Mesendoderm (in vitro differentiated cells): ENCODE results near the gene UMODL1.

Source experiments
- DNase-seq: peaks from one replicate; pipeline ENCODE4 v3.0.0; 2013
- H2AK5ac ChIP-seq: 2 replicates; pipeline ENCODE4 v1.6.1; 2013; ENCODE audit warnings: low read length, inconsistent platforms
- H2BK120ac ChIP-seq: 2 replicates; pipeline ENCODE4 v1.6.1; 2013; ENCODE audit warnings: low read depth, mild to moderate bottlenecking, low read length, moderate library complexity, mixed read lengths
- H2BK15ac ChIP-seq: replicated peaks from 2 replicates; pipeline ENCODE4 v1.6.1; 2013; ENCODE audit warnings: low read depth, mild to moderate bottlenecking, moderate library complexity
- H2BK5ac ChIP-seq: 2 replicates; pipeline ENCODE4 v1.6.1; 2013; ENCODE audit warnings: low read length, inconsistent platforms
- H3K18ac ChIP-seq: 2 replicates; pipeline ENCODE4 v1.6.1; 2013; ENCODE audit warnings: mild to moderate bottlenecking, low read length, mixed read lengths
- H3K23ac ChIP-seq: one replicate; pipeline ENCODE4 v1.6.1; 2013; ENCODE audit warnings: low read length
- H3K27ac ChIP-seq: 2 replicates; pipeline ENCODE4 v1.5.1; 2013; ENCODE audit warnings: low read depth, mild to moderate bottlenecking, inconsistent platforms, low read length, moderate library complexity
- H3K27me3 ChIP-seq: 2 replicates; pipeline ENCODE4 v1.6.1; 2013; ENCODE audit warnings: low read length, control low read depth, mild to moderate bottlenecking, inconsistent platforms; ENCODE audit not compliant: insufficient read depth, poor library complexity
- H3K36me3 ChIP-seq: 2 replicates; pipeline ENCODE4 v1.6.1; 2013; ENCODE audit warnings: low read length, inconsistent platforms; ENCODE audit not compliant: control insufficient read depth, insufficient read depth
- H3K4ac ChIP-seq: one replicate; pipeline ENCODE4 v1.6.1; 2013; ENCODE audit warnings: low read depth, mild to moderate bottlenecking, low read length, moderate library complexity
- H3K4me1 ChIP-seq: 2 replicates; pipeline ENCODE4 v1.6.1; 2013; ENCODE audit warnings: low read depth, low read length, inconsistent platforms; ENCODE audit not compliant: control insufficient read depth
- H3K4me2 ChIP-seq: 2 replicates; pipeline ENCODE4 v1.6.1; 2013; ENCODE audit warnings: low read length
- H3K4me3 ChIP-seq: 2 replicates; pipeline ENCODE4 v1.5.1; 2013; ENCODE audit warnings: mild to moderate bottlenecking, low read length
- H3K56ac ChIP-seq: one replicate; pipeline ENCODE4 v1.6.1; 2013; ENCODE audit warnings: low read length
- H3K79me1 ChIP-seq: 2 replicates; pipeline ENCODE4 v1.6.1; 2013; ENCODE audit warnings: low read length, inconsistent platforms
- H3K79me2 ChIP-seq: 2 replicates; pipeline ENCODE4 v1.6.1; 2013; ENCODE audit warnings: mild to moderate bottlenecking, low read length; ENCODE audit not compliant: control insufficient read depth, insufficient read depth
- H3K9ac ChIP-seq: 2 replicates; pipeline ENCODE4 v1.6.1; 2013; ENCODE audit warnings: low read length, inconsistent platforms
- H4K5ac ChIP-seq: one replicate; pipeline ENCODE4 v1.6.1; 2013; ENCODE audit warnings: low read length
- H4K8ac ChIP-seq: one replicate; pipeline ENCODE4 v1.6.1; 2013; ENCODE audit warnings: low read depth, mild to moderate bottlenecking, control low read depth, low read length, moderate library complexity
- WGBS: extraction: QIAGEN DNeasy Blood & Tissue Kit; methylation state at CpG from one replicate; pipeline ENCODE4 v1.1.7; 2013; ENCODE audit warnings: low lambda C conversion rate, missing lambda C conversion rate; ENCODE audit not compliant: insufficient coverage; ENCODE audit errors: extremely low coverage; 5-methylcytosine and 5-hydroxymethylcytosine counted together

UMODL1 gene

DNA sequence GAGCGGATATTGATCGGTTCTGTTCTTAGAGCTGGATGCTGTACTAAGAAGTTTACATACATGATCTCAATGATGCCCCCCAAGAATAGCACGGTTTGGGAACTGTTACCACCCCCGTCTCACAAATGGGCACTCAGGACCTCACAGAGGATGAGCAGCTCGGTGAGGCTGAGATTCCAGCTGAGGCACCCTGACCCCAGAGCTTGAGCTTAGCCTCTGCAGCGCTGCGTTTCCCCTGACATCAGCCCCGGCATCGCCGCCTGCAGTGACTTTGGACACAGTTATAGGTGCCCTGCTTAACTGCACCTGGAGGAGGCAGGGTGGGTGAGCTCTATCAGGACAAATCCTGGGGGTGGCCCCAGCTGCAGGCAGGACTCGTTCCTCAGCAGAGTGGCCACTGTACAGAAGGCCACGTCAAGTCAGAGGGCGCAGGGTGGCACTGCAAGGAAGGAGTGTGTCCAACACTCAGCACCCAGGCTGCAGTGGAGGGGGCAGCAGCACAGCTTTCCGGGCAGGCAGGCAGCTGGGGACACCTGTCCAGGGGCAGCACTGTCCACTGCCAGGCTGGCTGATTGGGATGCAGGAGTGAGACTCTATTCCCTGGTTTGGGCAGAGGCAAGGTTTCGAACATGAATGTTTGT, 82.0 kb downstream of the UMODL1 start:
- no peak overlapping the region for H2BK15ac ChIP-seq
- no peak overlapping the region for H3K23ac ChIP-seq
- H3K4me1 ChIP-seq: no peaks in the 10 kb centered on the region
- no peak overlapping the region for H3K27ac ChIP-seq
- WGBS: no CpG with 5 or more reads among the region's 15 CpGs
- H2BK120ac ChIP-seq: no peak overlapping the region
- H3K4me2 ChIP-seq: no peak overlapping the region
- no peak overlapping the region for H2AK5ac ChIP-seq
- no peaks in the 10 kb centered on the region for H3K79me1 ChIP-seq
- DNase-seq: no peak
- no peaks in the 10 kb centered on the region for H3K36me3 ChIP-seq
- H3K18ac ChIP-seq: no peak overlapping the region
- no peak overlapping the region for H3K9ac ChIP-seq
- no peaks in the 10 kb centered on the region for H3K79me2 ChIP-seq
- no peaks in the 10 kb centered on the region for H3K27me3 ChIP-seq
- no peak overlapping the region for H2BK5ac ChIP-seq
- no peak overlapping the region for H3K4ac ChIP-seq
- no peak overlapping the region for H4K5ac ChIP-seq
- H4K8ac ChIP-seq: no peak overlapping the region
- no peak overlapping the region for H3K4me3 ChIP-seq
- no peak overlapping the region for H3K56ac ChIP-seq

DNA sequence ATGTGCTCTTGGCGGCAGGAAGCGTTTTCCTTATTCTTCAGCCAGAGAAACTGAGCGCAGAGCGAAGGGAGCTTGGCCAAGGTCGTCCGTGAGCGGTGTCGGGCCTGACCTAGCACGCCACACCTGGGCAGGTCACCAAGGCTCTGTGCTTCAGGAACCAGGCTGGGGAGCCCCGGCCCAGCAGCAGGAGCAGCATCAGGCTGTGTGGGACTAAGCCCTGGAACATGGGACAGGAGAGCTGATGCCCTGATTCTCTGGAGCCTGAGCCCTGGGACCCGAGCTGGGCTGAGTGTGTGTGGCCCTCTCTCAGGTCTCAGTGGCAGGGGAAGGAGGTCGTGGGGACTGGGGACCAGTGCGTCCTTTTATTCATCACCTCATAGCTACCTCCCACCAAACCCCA, 82.6 kb downstream of the UMODL1 start:
- Histone ChIP-seq H3K18ac (no peak overlapping the region), H2BK120ac (no peak overlapping the region), H3K56ac (no peak overlapping the region), H3K4ac (no peak overlapping the region), H4K8ac (no peak overlapping the region), H3K9ac (no peak overlapping the region), H2BK15ac (no peak overlapping the region), H3K27ac (no peak overlapping the region), H4K5ac (no peak overlapping the region), H2BK5ac (no peak overlapping the region), H3K36me3 (no peaks in the 10 kb centered on the region), H3K4me1 (no peaks in the 10 kb centered on the region), H3K4me3 (no peak overlapping the region), H3K23ac (no peak overlapping the region), H3K79me2 (no peaks in the 10 kb centered on the region), H3K4me2 (no peak overlapping the region), H3K79me1 (no peaks in the 10 kb centered on the region), H3K27me3 (no peaks in the 10 kb centered on the region), H2AK5ac (no peak overlapping the region)
- no peak for DNase-seq
- no CpG with 5 or more reads among the region's 13 CpGs for WGBS

DNA sequence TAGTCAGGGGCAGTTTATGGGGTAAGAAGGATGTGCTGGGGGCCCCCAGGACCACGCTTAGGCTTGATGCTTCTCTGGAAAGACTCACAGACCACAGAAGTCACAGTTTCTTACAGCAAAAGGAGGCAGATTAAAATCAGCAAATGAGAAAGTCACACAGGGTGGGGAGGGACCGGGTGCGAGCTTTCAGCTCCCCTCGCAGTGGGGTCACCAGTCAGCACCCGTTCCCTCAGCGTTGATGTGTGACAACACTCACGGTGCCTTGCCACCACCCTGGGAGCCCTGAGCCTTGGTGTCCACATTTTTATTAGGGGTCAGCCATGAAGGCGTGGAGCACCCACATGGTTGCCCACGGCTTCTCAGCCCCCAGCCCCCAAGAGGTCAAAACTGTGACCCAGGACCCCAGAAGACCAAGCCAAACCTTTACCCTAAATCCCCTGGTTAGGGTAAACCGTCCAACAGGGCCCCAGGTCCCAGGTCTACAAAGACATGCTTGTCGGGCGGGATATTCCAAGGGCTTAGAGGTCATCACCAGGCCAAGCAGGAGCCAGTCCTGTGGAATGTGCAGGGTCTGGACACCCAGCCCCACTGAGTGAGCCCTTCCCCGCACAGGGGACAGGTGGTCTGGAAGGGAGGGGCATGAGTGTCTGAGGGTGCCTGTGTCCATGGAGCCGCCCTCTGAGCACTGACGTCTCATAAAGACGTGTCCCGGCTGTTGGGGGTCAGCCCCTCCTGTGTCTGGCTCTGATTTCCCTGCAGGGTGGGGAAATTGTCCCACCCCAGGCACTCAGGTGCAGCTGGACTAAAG, 83.3 kb downstream of the UMODL1 start:
- no peaks in the 10 kb centered on the region for H3K79me1 ChIP-seq
- no peak overlapping the region for H3K23ac ChIP-seq
- H4K5ac ChIP-seq: no peak overlapping the region
- H3K36me3 ChIP-seq: no peaks in the 10 kb centered on the region
- no peak overlapping the region for H2AK5ac ChIP-seq
- H4K8ac ChIP-seq: no peak overlapping the region
- no peak overlapping the region for H3K9ac ChIP-seq
- no peaks in the 10 kb centered on the region for H3K27me3 ChIP-seq
- no peak overlapping the region for H3K4me2 ChIP-seq
- H2BK15ac ChIP-seq: no peak overlapping the region
- WGBS: no CpG with 5 or more reads among the region's 17 CpGs
- DNase-seq: no peak
- no peak overlapping the region for H3K27ac ChIP-seq
- H3K4ac ChIP-seq: no peak overlapping the region
- no peak overlapping the region for H3K18ac ChIP-seq
- no peaks in the 10 kb centered on the region for H3K79me2 ChIP-seq
- H3K56ac ChIP-seq: no peak overlapping the region
- H3K4me3 ChIP-seq: no peak overlapping the region
- no peak overlapping the region for H2BK5ac ChIP-seq
- no peaks in the 10 kb centered on the region for H3K4me1 ChIP-seq
- no peak overlapping the region for H2BK120ac ChIP-seq

DNA sequence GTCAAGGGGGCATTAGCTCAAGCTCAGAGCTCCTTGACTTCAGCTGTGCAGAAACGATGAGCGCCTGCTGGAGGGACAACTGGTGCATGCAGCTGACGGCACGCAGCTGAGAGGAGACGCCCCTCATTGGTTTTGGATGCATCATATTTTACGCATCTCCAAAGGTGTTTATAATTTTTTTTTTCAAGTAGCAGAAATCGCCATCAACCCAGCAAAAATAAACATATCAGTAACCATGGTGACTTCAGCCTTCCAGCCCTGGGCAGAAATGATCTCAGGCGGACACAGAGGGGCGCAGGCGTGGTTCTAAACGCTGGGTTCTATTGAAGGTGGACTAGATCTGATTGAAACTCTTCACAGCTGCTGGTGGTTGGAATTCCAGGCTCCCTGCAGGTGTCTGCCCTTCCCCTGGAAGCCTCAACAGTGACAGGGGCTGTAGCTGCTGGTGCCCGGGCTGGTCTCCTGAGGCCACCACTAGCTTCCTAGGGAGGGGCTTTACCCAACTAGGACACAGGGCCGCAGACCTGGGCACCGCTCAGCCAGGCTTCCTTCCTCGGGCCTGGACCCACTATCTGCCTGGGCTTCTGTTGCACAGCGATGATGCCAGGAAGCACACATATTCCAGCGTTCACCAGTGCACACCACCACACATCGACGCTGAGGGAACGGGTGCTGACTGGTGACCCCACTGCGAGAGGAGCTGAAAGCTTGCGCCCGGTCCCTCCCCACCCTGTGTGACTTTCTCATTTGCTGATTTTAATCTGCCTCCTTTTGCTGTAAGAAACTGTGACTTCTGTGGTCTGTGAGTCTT, 84.1 kb downstream of the UMODL1 start:
- no peak for DNase-seq
- no peak overlapping the region for H4K8ac ChIP-seq
- no peak overlapping the region for H3K27ac ChIP-seq
- no peak overlapping the region for H2BK120ac ChIP-seq
- H3K36me3 ChIP-seq: no peaks in the 10 kb centered on the region
- no peak overlapping the region for H4K5ac ChIP-seq
- H3K27me3 ChIP-seq: no peaks in the 10 kb centered on the region
- H3K9ac ChIP-seq: no peak overlapping the region
- no peaks in the 10 kb centered on the region for H3K4me1 ChIP-seq
- no CpG with 5 or more reads among the region's 23 CpGs for WGBS
- H3K4me2 ChIP-seq: no peak overlapping the region
- H3K18ac ChIP-seq: no peak overlapping the region
- H2AK5ac ChIP-seq: no peak overlapping the region
- no peak overlapping the region for H2BK5ac ChIP-seq
- H3K79me2 ChIP-seq: no peaks in the 10 kb centered on the region
- no peaks in the 10 kb centered on the region for H3K79me1 ChIP-seq
- no peak overlapping the region for H3K4ac ChIP-seq
- H3K4me3 ChIP-seq: no peak overlapping the region
- no peak overlapping the region for H3K56ac ChIP-seq
- H3K23ac ChIP-seq: no peak overlapping the region
- H2BK15ac ChIP-seq: no peak overlapping the region

DNA sequence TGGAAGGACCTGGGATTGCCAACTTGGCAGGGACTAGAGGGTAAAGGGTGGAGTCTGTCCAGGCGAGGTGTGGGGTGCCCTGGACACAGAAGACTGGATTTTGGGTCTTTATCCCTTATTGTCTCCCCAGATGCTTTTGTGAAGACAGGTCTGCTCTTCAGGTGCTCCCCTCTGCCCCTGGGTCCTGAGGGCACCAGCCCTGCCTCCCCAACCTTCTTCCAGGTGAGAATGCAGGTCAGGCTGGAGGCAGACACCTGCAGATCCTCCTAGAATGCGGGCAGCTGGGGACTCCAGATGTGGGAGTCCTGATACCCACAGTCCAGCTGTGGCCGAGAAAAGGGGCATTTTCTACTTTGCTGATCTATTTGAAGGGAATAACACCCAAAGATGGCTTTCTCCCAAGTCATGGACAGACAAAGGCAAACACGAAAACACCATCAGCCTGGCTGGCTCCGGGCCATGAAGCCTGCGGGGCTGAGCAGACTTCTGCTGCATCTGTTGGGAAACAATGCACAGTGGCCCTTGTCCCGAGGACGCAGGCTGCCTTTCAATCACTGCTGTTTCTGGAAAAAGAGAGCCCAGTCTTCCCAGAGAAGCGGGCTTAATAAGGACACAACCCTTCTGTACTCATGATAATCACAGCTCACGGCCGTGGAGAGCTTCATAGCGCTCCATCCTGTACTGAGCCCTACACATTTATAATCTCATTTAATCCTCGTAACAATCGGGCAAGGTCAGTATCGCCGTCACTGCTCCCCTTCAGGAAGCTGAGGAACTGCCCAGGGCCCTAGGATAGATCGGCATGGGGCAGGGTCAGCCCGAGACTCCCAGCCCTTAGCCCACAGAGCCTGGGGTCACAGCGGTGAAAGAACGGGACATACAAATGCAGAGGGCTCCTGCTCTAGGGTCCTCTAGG, 85.8 kb downstream of the UMODL1 start:
- Histone ChIP-seq H3K4me1 (no peaks in the 10 kb centered on the region), H2BK15ac (no peak overlapping the region), H3K79me1 (no peaks in the 10 kb centered on the region), H3K18ac (no peak overlapping the region), H4K5ac (no peak overlapping the region), H2BK5ac (no peak overlapping the region), H2BK120ac (no peak overlapping the region), H3K36me3 (no peaks in the 10 kb centered on the region), H3K27ac (no peak overlapping the region), H3K27me3 (no peaks in the 10 kb centered on the region), H2AK5ac (no peak overlapping the region), H3K4ac (no peak overlapping the region), H3K56ac (no peak overlapping the region), H3K23ac (no peak overlapping the region), H3K4me2 (no peak overlapping the region), H3K9ac (no peak overlapping the region), H3K4me3 (no peak overlapping the region), H4K8ac (no peak overlapping the region), H3K79me2 (no peaks in the 10 kb centered on the region)
- no CpG with 5 or more reads among the region's 20 CpGs for WGBS
- no peak for DNase-seq
